Esophagus squamous epithelium (tissue), 4 donors: Measurements from ENCODE around the gene RBL1.

Experiments used
- CTCF ChIP-seq, 6 experiments: fragments of 450-650 bp in 4 of 6; fragments of 200-600 bp in 2 of 6; sonication (generic) in 2 of 6; IDR thresholded peaks; one replicate each; pipeline ENCODE4 v1.5.1; 2016 to 2019; ENCODE audit warnings: antibody characterized with exemption in 6 of 6, mild to moderate bottlenecking in 4 of 6, moderate library complexity in 4 of 6
- POLR2A ChIP-seq, 4 donors: fragments of 450-650 bp; IDR thresholded peaks; one replicate each; pipeline ENCODE4 v1.6.1; 2017; ENCODE audit warnings: antibody characterized with exemption in 4 of 4, mild to moderate bottlenecking in 4 of 4, moderate library complexity in 3 of 4

GRCh38 chr20:37119356-37120036 is 23.7 kb upstream of the RBL1 start:
- TF ChIP-seq CTCF (IDR thresholded peaks at IDR 0.05) (no peak), POLR2A (IDR thresholded peaks at IDR 0.05) (no peak)
